NCI-H446 (cell line): ENCODE results near the gene COBL.
"Not testable (repeated sequence)": the region's sequence is repeated elsewhere in the genome, so short reads cannot be mapped to it uniquely, and the experiment has no call there.

Source experiments
- DNase-seq, 2 experiments: peaks; one replicate each; lab custom pipeline; 2025; lab: John Stamatoyannopoulos, UW

Gene COBL

GRCh38 chr7:51230723-51231122 lies 85.9 kb downstream of the COBL start:
- no peak for DNase-seq

DNA sequence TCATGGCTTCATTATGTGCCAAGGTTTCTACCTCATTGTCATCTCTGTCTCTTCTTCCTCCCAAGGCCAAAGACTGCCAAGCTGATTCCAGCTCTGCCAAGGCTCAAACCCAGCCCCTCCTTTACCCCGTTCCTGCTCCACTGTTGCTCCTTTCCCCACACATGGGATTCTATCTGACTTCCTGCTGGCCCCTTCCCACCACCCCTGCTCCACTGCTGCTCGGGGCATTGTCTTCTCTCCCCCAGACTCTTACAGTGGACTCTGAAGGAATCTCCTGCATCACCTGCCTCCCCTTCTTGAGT lies 86.3 kb downstream of the COBL start:
- no peak for DNase-seq

- no peak for DNase-seq
Observed at GRCh38 chr7:51229620-51230323, 86.8 kb downstream of the COBL start.

- no peak for DNase-seq
Observed at GRCh38 chr7:51229106-51229537, 87.5 kb downstream of the COBL start.

- DNase-seq = no peak
Observed at GRCh38 chr7:51228386-51228958, 88.1 kb downstream of the COBL start.

DNA sequence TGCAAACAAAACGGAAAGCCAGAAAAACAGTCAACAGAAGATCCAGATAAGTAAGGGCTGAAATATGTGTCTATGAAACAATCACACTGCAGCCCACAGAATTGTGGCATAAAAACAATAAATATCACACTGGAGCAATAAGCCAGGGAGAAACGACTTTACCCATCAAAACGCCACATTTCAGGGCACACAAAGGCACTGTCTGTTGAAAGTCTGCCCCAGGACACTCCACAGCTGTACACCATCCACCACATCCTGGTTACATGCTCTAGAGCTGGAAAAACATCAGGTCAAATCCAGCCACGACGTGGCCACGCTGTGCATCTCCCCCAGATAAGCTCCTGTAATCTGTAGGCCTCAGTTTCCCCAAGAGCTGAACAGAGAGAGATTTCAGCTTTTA lies 88.7 kb downstream of the COBL start:
- DNase-seq = no peak

DNA sequence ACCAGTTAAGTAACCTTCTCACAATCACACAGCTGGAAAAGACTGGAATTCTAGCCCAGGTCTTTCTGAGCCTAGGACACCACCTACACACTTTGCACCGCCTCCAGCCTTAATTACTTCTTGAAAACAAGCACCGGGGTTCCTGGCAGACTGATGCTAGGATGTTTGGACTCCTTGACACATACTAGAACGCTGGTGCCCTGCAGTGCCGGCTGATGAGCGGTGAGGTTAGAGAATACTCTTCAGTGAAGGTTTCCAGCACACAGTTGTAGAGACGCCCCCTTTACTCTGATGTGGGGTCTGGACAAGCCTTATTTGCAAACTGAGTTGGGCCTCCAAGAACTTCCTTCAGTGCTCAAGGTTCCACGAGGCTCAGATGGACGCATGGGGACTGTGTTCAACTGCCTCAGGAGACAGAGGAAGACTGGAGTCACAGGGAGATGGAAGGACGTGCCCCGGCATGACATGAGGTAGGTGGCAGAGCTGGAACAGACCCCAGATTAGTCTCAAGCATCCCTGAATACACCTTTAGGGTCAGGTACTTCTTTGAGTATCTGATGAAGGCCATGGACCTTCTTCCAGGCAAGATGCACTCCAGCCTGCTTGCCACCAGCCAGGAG lies 89.6 kb downstream of the COBL start:
- DNase-seq = no peak

GRCh38 chr7:51226063-51226755 lies 90.4 kb downstream of the COBL start:
- DNase-seq = no peak

DNA sequence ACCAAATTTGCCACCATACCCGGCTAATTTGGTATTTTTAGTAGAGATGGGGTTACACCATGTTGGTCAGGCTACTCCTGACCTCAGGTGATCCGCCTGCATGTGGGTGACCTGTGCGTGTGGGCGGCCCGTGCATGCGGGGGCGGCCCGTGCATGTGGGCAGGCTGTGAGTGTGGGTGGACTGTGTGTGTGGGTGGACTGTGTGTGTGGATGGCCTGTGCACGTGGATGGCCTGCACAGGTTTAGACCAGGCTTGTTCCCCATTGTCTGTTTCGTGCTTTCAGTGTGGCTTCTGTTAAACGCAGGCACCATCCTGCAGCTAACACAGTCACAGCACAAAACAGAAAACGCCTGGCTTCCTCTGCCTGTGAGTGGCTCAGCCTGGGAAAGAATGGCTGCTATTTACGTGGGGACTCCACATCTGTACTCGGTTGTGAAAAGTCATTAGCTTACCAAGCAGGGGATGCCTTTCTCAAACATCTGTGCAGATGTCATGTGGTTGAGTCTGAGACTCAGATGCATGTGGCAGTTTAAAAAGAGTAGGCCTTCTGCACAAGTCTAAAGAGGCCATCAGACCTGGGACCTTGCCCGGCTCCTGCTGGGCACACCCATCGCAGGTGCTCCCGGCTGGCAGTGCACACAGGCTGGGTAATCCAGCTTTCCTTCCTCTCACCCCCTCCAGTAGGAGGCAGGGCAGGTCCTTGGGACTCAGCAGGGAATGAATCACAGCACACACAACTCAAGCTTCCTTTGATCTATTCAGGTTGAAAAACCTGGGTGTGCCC lies 91.6 kb downstream of the COBL start:
- DNase-seq = no peak

DNA sequence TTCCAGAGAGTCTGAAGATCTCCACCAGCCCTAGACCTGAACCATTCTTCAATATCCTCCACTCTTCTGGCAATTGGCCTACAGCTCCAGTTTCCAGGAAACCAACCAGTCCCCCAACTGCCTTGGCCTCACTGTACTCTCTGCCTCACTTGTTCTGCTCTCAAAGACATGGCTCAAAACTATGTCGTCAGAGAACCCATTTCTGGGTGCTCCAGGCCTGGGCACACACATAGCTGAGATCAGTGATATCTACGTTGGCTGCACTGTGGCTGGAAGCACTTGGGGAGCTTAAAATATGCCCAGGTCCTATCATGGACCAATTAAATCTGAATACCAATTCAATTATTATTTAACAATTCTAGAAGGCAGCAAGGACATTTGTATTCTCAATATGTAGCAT lies 93.1 kb downstream of the COBL start:
- DNase-seq = no peak

- no peak for DNase-seq
Observed at GRCh38 chr7:51222916-51223315, 93.7 kb downstream of the COBL start.

DNA sequence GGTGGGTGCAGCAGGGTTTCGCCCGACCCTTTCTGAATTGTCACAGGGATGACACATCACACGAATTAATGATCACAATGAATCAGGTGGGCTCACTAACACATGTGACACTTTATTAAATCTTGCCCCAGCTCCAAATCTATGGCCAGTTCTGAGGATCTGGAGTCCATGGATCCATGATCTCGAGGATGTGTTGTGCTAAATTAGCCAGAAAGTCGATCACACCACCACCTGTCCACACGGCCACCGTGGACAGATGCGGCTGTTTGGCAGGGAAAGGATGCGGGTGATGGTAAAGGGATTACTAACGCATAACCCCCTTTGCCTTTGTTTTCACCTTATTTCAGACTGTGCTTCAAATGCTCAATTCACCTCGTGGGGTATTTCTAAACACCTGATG lies 96.4 kb downstream of the COBL start:
- DNase-seq = no peak

DNA sequence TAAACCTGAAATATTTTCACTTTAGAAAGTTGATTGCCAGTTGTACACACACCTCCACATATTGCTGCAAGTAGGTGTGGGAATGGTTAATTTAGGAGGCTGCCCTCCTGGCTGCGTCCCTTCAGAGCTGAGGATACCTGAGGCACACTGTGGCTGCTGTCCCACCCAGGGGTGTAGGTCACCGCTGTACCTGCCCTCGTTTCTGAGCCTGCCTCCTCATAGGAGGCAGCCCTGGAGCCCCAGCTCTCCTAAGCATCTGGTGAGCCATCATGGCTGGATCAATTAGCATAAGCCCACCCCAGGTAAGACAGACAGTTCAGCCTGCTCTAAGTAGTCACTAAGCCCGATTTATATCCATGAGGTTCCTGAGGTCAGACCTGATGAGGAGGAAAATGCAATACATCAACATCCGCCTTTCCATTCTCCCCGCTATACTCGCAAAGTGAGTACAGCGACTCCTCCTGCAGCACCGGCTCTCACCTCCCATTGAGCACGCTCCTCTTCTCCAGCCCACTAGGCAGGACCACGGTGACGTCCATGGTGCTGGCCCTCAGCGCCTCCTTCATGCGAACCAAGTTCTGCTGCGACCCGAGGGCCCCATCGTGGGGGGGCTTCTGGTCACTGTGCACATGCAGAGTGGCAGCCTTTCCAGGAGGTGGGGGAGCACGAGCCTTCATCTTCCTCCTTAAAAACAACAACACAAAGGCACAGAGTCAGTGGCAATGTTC lies 97.2 kb downstream of the COBL start:
- no peak for DNase-seq

GRCh38 chr7:51217804-51218203 lies 98.8 kb downstream of the COBL start:
- DNase-seq = no peak

DNA sequence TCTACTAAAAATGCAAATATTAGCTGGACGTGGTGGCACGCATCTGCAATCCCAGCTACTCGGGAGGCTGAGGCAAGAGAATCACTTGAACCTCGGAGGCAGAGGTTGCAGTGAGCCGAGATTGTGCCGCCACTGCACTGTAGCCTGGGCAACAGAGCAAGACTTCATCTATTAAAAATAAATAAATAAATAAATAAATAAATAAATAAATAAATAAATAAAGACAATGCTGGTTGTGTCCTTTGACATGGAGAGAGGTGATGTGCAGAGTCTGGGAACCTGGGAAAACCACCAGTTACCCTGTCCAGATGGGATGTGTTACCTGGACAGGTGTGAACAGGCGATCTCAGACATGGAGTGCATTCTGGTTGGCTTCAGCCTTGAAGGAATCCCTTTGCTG lies 102.5 kb downstream of the COBL start:
- no peak for DNase-seq

DNA sequence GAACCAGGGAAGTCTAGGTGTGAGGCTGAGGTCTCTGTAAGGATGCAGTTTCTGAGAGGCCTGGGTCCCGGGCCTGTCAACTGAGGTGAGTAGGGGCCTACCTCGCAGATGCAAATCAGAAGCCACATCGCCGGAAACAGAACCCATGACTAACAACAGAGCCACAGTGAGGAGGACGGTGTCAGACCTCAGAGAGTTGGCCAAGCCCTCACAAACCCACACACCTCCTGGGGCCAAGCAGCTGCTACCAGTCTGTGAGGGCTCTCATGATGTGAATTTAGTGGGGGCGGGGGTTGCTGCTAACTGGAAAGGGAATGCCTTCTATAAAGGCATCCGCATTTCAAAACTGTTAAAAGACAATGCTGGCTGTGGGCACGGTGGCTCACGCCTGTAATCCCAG lies 103.0 kb downstream of the COBL start:
- DNase-seq = no peak

DNA sequence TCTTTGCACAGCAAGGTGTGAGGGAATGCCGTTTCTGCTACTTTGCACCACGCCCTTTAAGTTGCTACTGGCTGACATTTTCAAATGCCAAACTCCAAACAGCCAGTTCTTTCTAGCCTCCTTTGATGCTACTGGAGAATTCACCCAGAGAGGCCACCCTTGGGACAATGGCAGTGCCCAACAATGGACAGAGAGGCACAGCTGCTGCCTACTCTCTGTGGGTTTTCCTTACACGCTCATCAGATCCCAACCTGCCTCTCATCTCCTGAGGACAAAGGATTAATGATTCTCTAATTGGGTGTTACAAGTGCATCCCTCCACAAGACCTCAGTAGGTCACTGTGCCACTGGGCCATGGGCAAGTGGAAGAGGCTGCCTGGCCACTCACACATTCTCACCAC lies 105.8 kb downstream of the COBL start:
- DNase-seq = no peak

- DNase-seq = no peak
Observed at GRCh38 chr7:51209426-51209825, 107.2 kb downstream of the COBL start.

DNA sequence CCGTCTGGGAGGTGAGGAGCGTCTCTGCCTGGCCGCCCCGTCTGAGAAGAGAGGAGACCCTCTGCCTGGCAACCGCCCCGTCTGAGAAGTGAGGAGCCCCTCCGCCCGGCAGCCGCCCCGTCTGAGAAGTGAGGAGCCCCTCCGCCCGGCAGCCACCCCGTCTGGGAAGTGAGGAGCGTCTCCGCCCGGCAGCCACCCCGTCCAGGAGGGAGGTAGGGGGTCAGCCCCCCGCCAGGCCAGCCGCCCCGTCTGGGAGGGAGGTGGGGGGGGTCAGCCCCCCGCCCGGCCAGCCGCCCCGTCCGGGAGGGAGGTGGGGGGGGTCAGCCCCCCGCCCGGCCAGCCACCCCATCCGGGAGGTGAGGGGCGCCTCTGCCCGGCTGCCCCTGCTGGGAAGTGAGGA lies 108.5 kb downstream of the COBL start:
- DNase-seq = not testable (repeated sequence)

GRCh38 chr7:51198654-51199053 lies 118.0 kb downstream of the COBL start:
- DNase-seq = no peak

GRCh38 chr7:51190969-51191368 lies 125.6 kb downstream of the COBL start:
- no peak for DNase-seq

DNA sequence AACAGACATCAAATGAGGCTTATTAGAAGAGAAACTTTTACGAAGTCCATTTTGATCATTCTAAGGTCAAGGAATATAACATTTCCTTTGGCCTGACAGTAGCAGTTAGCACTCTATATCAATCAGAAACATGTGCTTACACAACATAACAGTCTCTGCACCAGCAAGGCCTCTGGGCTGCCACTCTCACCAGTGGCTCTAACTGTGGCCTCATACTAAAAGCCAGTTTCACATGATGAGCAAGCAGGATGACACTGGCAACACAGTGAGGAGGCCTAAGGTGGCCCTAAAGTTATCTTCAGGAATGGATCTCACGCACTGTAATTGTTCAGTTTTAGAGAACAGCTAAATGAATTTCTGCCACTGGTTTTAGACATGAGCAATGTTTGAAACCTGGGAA lies 126.8 kb downstream of the COBL start:
- no peak for DNase-seq
